Smooth muscle cell (in vitro differentiated cells): ENCODE data around the gene MTRR. TPM values are rescaled to one million over a fixed set of nuclear protein-coding genes. Genes with fewer than 3 reads are reported as not detected.

Experiments
- DNase-seq: peaks from one replicate; lab custom pipeline; 2025; ENCODE audit not compliant: unreplicated experiment; lab: John Stamatoyannopoulos, UW
- H2AFZ ChIP-seq: fragments of 200-600 bp; sonication (generic); 2 replicates; pipeline ENCODE4 v1.6.0; 2016; ENCODE audit warnings: antibody characterized with exemption, low read depth, mild to moderate bottlenecking
- H3F3A ChIP-seq: fragments of 200-600 bp; sonication (generic); 2 replicates; pipeline ENCODE4 v1.6.0; 2017; ENCODE audit warnings: antibody characterized with exemption, low read depth
- H3K27ac ChIP-seq: fragments of 200-600 bp; sonication (generic); 2 replicates; pipeline ENCODE4 v1.5.1; 2016; ENCODE audit warnings: low read depth, mild to moderate bottlenecking
- H3K27me3 ChIP-seq: fragments of 200-600 bp; sonication (generic); 2 replicates; pipeline ENCODE4 v1.6.1; 2016; ENCODE audit warnings: low read depth, mild to moderate bottlenecking
- H3K36me3 ChIP-seq: fragments of 200-600 bp; sonication (generic); 2 replicates; pipeline ENCODE4 v1.5.1; 2016; ENCODE audit warnings: low read depth
- H3K4me1 ChIP-seq: fragments of 200-600 bp; sonication (generic); 2 replicates; pipeline ENCODE4 v1.5.1; 2016; ENCODE audit warnings: low read depth
- H3K4me2 ChIP-seq: fragments of 200-600 bp; sonication (generic); 2 replicates; pipeline ENCODE4 v1.6.0; 2016; ENCODE audit warnings: mild to moderate bottlenecking
- H3K4me3 ChIP-seq: fragments of 200-600 bp; sonication (generic); 2 replicates; pipeline ENCODE4 v1.5.1; 2016; ENCODE audit warnings: mild to moderate bottlenecking
- H3K79me2 ChIP-seq: fragments of 200-600 bp; sonication (generic); 2 replicates; pipeline ENCODE4 v1.6.0; 2016; ENCODE audit warnings: low read depth, mild to moderate bottlenecking
- H3K9ac ChIP-seq: fragments of 200-600 bp; sonication (generic); 2 replicates; pipeline ENCODE4 v1.6.0; 2016; ENCODE audit warnings: low read depth
- H3K9me3 ChIP-seq: fragments of 200-600 bp; sonication (generic); replicated peaks from 2 replicates; pipeline ENCODE4 v1.5.1; 2016; ENCODE audit warnings: low read depth
- H4K20me1 ChIP-seq: fragments of 200-600 bp; sonication (generic); 2 replicates; pipeline ENCODE4 v1.6.0; 2016; ENCODE audit warnings: low read depth
- CTCF ChIP-seq: fragments of 200-600 bp; sonication (generic); IDR thresholded peaks from 2 replicates; pipeline ENCODE4 v1.5.1; 2017; ENCODE audit warnings: borderline replicate concordance, mild to moderate bottlenecking, antibody characterized with exemption; ENCODE audit not compliant: insufficient read depth, poor library complexity, severe bottlenecking
- WGBS: methylation state at CpG from one replicate; pipeline ENCODE4 v1.1.7; 2016; ENCODE audit warnings: low lambda C conversion rate; 5-methylcytosine and 5-hydroxymethylcytosine counted together
- polyA plus RNA-seq: library from polyadenylated mRNA; unstranded; fragments of >200 nt; fragmentation: Nextera tagmentation; extraction: Ambion mirVana; gene quantifications from 2 replicates; pipeline ENCODE4 v1.2.1, GENCODE V29; 2016
- total RNA-seq: library from RNA; depleted of rRNA; stranded (reverse); fragments of >200 nt; gene quantifications from 2 replicates; pipeline ENCODE4 v1.2.3, GENCODE V29; 2014

The MTRR gene
- total and polyA plus RNA-seq, 2 experiments from 2014 or later: 16.2 to 23.7 TPM

- H3K9me3 ChIP-seq: no peaks in the 10 kb centered on the region
- peaks cover 7% of the 10 kb centered on the region for H3K36me3 ChIP-seq
- H3K79me2 ChIP-seq: no peaks in the 10 kb centered on the region
- H3F3A ChIP-seq: no peaks in the 10 kb centered on the region
- no peak overlapping the region for H3K4me2 ChIP-seq
- no peak for DNase-seq
- H3K27ac ChIP-seq: no peak overlapping the region
- H2AFZ ChIP-seq: no peak overlapping the region
- 82% methylated on average over 5 of the region's 5 CpGs for WGBS
- H3K4me1 ChIP-seq: no peaks in the 10 kb centered on the region
- peaks cover 3% of the 10 kb centered on the region for H4K20me1 ChIP-seq
- no peaks in the 10 kb centered on the region for H3K27me3 ChIP-seq
- H3K4me3 ChIP-seq: no peak overlapping the region
- no peak overlapping the region for H3K9ac ChIP-seq
- no peak for TF ChIP-seq CTCF
These were observed 15.7 kb downstream of the MTRR start for GRCh38 chr5:7884491-7885267.

- no peak overlapping the region for H3K9ac ChIP-seq
- peaks cover 7% of the 10 kb centered on the region for H3K36me3 ChIP-seq
- H2AFZ ChIP-seq: no peak overlapping the region
- H3K4me2 ChIP-seq: no peak overlapping the region
- H3K4me1 ChIP-seq: no peaks in the 10 kb centered on the region
- H4K20me1 ChIP-seq: no peaks in the 10 kb centered on the region
- WGBS: 91% methylated on average over 7 of the region's 7 CpGs
- no peak overlapping the region for H3K27ac ChIP-seq
- H3K9me3 ChIP-seq: no peaks in the 10 kb centered on the region
- no peaks in the 10 kb centered on the region for H3K27me3 ChIP-seq
- no peak overlapping the region for H3K4me3 ChIP-seq
- no peaks in the 10 kb centered on the region for H3F3A ChIP-seq
- TF ChIP-seq CTCF: peak; percentile 58
- no peak for DNase-seq
- no peaks in the 10 kb centered on the region for H3K79me2 ChIP-seq
These were observed 18.0 kb downstream of the MTRR start for GRCh38 chr5:7886849-7887475.

DNA sequence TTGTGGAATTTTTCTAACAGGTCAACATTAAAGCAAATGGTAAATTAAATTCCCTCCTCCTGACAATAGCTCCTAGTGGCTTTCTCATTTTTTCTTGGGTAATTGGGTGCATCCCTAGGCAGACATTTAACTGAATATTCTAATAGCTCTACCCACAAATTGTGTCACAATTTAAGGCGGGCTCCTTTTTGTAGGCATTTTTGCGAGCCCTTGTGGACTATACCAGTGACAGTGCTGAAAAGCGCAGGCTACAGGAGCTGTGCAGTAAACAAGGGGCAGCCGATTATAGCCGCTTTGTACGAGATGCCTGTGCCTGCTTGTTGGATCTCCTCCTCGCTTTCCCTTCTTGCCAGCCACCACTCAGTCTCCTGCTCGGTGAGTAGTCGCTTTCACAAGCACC is 20.0 kb downstream of the MTRR start:
- Histone ChIP-seq H3K4me3 (no peak overlapping the region), H3K79me2 (no peaks in the 10 kb centered on the region), H2AFZ (no peak overlapping the region), H3K4me2 (no peak overlapping the region), H3K27ac (no peak overlapping the region), H3K4me1 (no peaks in the 10 kb centered on the region), H3K27me3 (no peaks in the 10 kb centered on the region), H3K9ac (no peak overlapping the region), H3K9me3 (no peaks in the 10 kb centered on the region), H4K20me1 (no peaks in the 10 kb centered on the region), H3K36me3 (peaks cover 7% of the 10 kb centered on the region), H3F3A (no peaks in the 10 kb centered on the region)
- no peak for DNase-seq
- TF ChIP-seq CTCF: no peak
- WGBS: 90% methylated on average over 9 of the region's 9 CpGs
